G401 (cell line): Measurements from ENCODE around the gene PRKAB1. TPM values are rescaled to one million over a fixed set of nuclear protein-coding genes. Genes with fewer than 3 reads are reported as not detected.

ENCODE experiments used
- total RNA-seq: library from RNA; depleted of rRNA; stranded (reverse); fragments of >200 nt; shearing (Covaris generic); gene quantifications from 2 replicates; pipeline ENCODE4 v1.2.3, GENCODE V29; 2014; rRNA removed

The PRKAB1 gene
- total RNA-seq, 1 experiment from 2014 or later = 20.3 TPM

Other genes starting within 250 kb of the PRKAB1 start
- not detected in 2 replicates for gene TMEM233, start 74.4 kb upstream of the PRKAB1 start, total RNA-seq
- gene CIT, start 209.2 kb downstream of the PRKAB1 start, total RNA-seq = 11.3 and 27.2 TPM in 2 replicates